ENCODE results near the gene SLC7A14. TPM values are rescaled to one million over a fixed set of nuclear protein-coding genes. Genes with fewer than 3 reads are reported as not detected.

Gene SLC7A14
- total RNA-seq, 2 experiments from 2014 or later, result not detected

GRCh38 chr3:170553788-170554757 is 31.8 kb downstream of the SLC7A14 start:
- Mint-ChIP-seq H3K36me3 (ENCODE audit: low read depth) (no peaks in the 10 kb centered on the region), H3K27me3 (peaks cover 45% of the 10 kb centered on the region), H3K27ac (no peak overlapping the region), H3K4me3 (no peak overlapping the region), H3K9me3 (no peaks in the 10 kb centered on the region), H3K4me1 (ENCODE audit: low read depth) (no peaks in the 10 kb centered on the region)
- Histone ChIP-seq H3K4me1 (ENCODE audit: insufficient read depth, low read length) (no peaks in the 10 kb centered on the region), H3K36me3 (ENCODE audit: insufficient read depth, low read length) (no peaks in the 10 kb centered on the region), H3K9me3 (ENCODE audit: control insufficient read depth in 1 of 2, insufficient read depth in 1 of 2, low read length in 2 of 2) (no peaks in the 10 kb centered on the region), H3K27ac (ENCODE audit: low read depth in 1 of 2, low read length in 2 of 2) (no peak overlapping the region), H3K27me3 (ENCODE audit: control insufficient read depth in 1 of 2, insufficient read depth in 2 of 2, low read length in 2 of 2) (peaks cover 2 to 10% of the 10 kb centered on the region in 2 experiments), H3K4me3 (ENCODE audit: low read length) (no peak overlapping the region)
- ATAC-seq (ENCODE audit: poor library complexity), result no peak
- no peak for TF ChIP-seq CTCF (IDR thresholded peaks at IDR 0.05)
- no peak for DNase-seq
- CTCF ChIA-PET, result interaction anchor here (0.7 kb wide), 1 partner anchor 75 kb away, joined by 3 read pairs; no protein-coding TSS in a partner anchor
- intact Hi-C loops (cut with DNase I, micrococcal nuclease), result no loop called here
- POLR2A ChIA-PET, result no interaction called here

GRCh38 chr3:170551252-170551651 is 34.6 kb downstream of the SLC7A14 start:
- no peak overlapping the region for H3K4me3 Mint-ChIP-seq

GRCh38 chr3:170542704-170543103 is 43.2 kb downstream of the SLC7A14 start:
- no peak for TF ChIP-seq CTCF (IDR thresholded peaks at IDR 0.05)
- H3K27me3 ChIP-seq (ENCODE audit: control insufficient read depth in 1 of 2, insufficient read depth in 2 of 2, low read length in 2 of 2), result peaks cover 2 to 6% of the 10 kb centered on the region in 2 experiments
- Mint-ChIP-seq H3K36me3 (ENCODE audit: low read depth) (no peaks in the 10 kb centered on the region), H3K4me3 (no peak overlapping the region), H3K27ac (no peak overlapping the region), H3K9me3 (no peaks in the 10 kb centered on the region), H3K4me1 (ENCODE audit: low read depth) (no peaks in the 10 kb centered on the region), H3K27me3 (peaks cover 31% of the 10 kb centered on the region)
- no peak for ATAC-seq (ENCODE audit: poor library complexity)
- H3K4me3 ChIP-seq (ENCODE audit: low read length), result no peak overlapping the region
- no peak overlapping the region for H3K27ac ChIP-seq (ENCODE audit: low read depth in 1 of 2, low read length in 2 of 2)
- H3K9me3 ChIP-seq (ENCODE audit: control insufficient read depth in 1 of 2, insufficient read depth in 1 of 2, low read length in 2 of 2), result no peaks in the 10 kb centered on the region
- H3K4me1 ChIP-seq (ENCODE audit: insufficient read depth, low read length), result no peaks in the 10 kb centered on the region
- ChIA-PET CTCF (no interaction called here), POLR2A (no interaction called here)
- intact Hi-C loops (cut with DNase I, micrococcal nuclease), result no loop called here
- DNase-seq, result no peak
- no peaks in the 10 kb centered on the region for H3K36me3 ChIP-seq (ENCODE audit: insufficient read depth, low read length)

More at GRCh38 chr3:170551252-170551651, 34.6 kb downstream of the SLC7A14 start:
- Mint-ChIP-seq H3K27ac (no peak overlapping the region), H3K36me3 (ENCODE audit: low read depth) (no peaks in the 10 kb centered on the region), H3K27me3 (peaks cover 51% of the 10 kb centered on the region), H3K9me3 (no peaks in the 10 kb centered on the region), H3K4me1 (ENCODE audit: low read depth) (no peaks in the 10 kb centered on the region)
- Histone ChIP-seq H3K27ac (ENCODE audit: low read depth in 1 of 2, low read length in 2 of 2) (no peak overlapping the region), H3K9me3 (ENCODE audit: control insufficient read depth in 1 of 2, insufficient read depth in 1 of 2, low read length in 2 of 2) (no peaks in the 10 kb centered on the region), H3K36me3 (ENCODE audit: insufficient read depth, low read length) (no peaks in the 10 kb centered on the region), H3K4me1 (ENCODE audit: insufficient read depth, low read length) (no peaks in the 10 kb centered on the region), H3K27me3 (ENCODE audit: control insufficient read depth in 1 of 2, insufficient read depth in 2 of 2, low read length in 2 of 2) (peaks cover 6 to 10% of the 10 kb centered on the region in 2 experiments), H3K4me3 (ENCODE audit: low read length) (no peak overlapping the region)
- ChIA-PET CTCF (no interaction called here), POLR2A (no interaction called here)
- intact Hi-C loops (cut with DNase I, micrococcal nuclease), result no loop called here
- ATAC-seq (ENCODE audit: poor library complexity) (no peak), DNase-seq (no peak)
- no peak for TF ChIP-seq CTCF (IDR thresholded peaks at IDR 0.05)

All from CD4-positive, alpha-beta T cell (primary cell).